AG09319 (cell line): ENCODE data around the gene SLC44A4.

Experiments
- DNase-seq: peaks from one replicate; pipeline ENCODE4 v3.0.0-alpha.2; 2010; ENCODE audit warnings: low read depth; ENCODE audit errors: extremely low read depth
- TF ChIP-seq, protein P1 (sequence below): IDR thresholded peaks from 2 replicates; pipeline ENCODE4 v1.5.1; 2011; ENCODE audit warnings: low read depth, mild to moderate bottlenecking, inconsistent platforms, low read length, moderate library complexity

The SLC44A4 gene

GRCh38 chr6:31815025-31815838, 63.6 kb downstream of the SLC44A4 start, which contains the start of the genes HSPA1A and HSPA1L:
TSS of gene HSPA1A (plus strand) at chr6:31815543. CDS start at chr6:31815757, 214 bp downstream.
TSS of gene HSPA1L (minus strand) at chr6:31815283. CDS start at chr6:31811972, 3,311 bp downstream.
- peak; percentile 91 for DNase-seq
- TF ChIP-seq, protein P1, sequence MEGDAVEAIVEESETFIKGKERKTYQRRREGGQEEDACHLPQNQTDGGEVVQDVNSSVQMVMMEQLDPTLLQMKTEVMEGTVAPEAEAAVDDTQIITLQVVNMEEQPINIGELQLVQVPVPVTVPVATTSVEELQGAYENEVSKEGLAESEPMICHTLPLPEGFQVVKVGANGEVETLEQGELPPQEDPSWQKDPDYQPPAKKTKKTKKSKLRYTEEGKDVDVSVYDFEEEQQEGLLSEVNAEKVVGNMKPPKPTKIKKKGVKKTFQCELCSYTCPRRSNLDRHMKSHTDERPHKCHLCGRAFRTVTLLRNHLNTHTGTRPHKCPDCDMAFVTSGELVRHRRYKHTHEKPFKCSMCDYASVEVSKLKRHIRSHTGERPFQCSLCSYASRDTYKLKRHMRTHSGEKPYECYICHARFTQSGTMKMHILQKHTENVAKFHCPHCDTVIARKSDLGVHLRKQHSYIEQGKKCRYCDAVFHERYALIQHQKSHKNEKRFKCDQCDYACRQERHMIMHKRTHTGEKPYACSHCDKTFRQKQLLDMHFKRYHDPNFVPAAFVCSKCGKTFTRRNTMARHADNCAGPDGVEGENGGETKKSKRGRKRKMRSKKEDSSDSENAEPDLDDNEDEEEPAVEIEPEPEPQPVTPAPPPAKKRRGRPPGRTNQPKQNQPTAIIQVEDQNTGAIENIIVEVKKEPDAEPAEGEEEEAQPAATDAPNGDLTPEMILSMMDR = no peak

DNA sequence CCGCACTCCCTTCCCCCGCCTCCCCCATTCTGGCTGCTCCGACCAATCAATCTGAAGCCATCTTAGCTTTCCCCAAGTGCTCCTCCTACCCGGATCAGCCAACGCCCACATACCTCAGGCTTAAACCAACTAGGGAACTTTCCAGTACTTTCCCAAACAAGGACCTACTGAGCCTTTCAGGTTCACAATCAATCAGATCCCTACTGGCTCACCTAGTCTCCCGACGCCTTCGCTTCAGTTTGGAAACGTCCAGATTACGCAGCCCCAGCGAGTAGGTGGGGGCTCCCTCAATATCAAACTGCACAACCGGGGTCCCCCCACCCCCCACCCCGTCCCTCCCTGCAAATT, 64.1 kb downstream of the SLC44A4 start:
- DNase-seq = peak; percentile 97
- TF ChIP-seq, protein P1 = no peak

- TF ChIP-seq, protein P1 = no peak
- DNase-seq = no peak
Observed at GRCh38 chr6:31813465-31813849, 65.3 kb downstream of the SLC44A4 start.
